Femur (tissue), 1 donor: ENCODE data around the gene KCNQ1.
A peak's percentile ranks its signal among the peaks of the same experiment; 100 is the strongest.

Source experiments
- DNase-seq: peaks from one replicate; pipeline ENCODE4 v3.0.0-alpha.2; 2017

KCNQ1 gene

DNA sequence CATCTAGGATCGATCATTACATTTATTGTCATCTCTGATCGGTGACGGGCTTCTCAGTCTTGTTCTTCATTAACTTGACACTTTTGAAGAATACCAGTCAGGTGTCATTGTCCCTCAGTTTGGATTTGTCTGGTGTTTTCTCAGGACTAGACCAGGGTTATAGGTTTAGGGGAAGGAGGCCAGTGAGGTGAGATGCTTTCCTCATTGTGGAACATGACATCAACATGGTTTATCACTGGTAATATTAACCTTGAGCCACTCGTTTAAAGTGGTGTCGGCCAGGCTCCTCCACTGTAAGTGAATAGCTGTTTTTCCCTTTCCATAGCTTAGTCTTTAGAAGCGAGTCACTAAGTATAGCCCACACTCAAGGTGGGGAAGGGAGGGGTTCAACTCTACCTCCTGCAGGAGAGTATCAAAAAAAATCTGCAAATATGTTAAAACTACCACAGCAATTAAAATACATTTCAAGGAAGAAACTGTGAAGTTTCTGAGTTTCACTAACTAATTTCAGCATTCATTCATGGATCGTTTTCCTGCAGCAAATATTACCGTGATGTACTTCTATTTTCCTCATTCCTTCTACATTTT lies 213.0 kb downstream of the KCNQ1 start:
- no peak for DNase-seq

DNA sequence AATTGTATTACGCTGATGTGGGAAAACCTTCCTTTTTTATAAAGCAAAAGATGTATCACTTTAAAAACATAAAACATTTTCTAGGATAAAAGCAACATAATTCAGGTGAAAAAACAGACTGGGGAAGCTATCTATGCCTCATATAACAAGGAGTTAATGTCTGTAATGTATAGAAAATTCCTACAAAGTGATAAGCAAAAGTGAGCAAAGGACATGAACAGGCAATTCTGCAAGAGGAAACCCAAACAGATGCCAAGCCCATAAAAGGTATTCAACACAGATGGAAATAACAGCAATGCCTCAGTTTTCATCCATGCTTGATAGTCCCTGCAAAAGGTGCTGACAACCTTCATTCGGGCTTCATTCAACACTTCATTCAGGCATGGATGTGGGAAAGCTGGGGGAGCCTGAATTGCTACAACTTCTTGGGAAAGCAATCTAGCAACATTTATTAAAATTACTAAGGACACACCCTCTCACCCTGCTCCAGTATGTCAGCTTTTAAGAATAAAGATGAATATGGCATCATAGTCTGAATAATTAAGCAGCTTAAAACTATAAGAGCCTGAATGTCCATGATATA lies 215.6 kb downstream of the KCNQ1 start:
- no peak for DNase-seq

DNA sequence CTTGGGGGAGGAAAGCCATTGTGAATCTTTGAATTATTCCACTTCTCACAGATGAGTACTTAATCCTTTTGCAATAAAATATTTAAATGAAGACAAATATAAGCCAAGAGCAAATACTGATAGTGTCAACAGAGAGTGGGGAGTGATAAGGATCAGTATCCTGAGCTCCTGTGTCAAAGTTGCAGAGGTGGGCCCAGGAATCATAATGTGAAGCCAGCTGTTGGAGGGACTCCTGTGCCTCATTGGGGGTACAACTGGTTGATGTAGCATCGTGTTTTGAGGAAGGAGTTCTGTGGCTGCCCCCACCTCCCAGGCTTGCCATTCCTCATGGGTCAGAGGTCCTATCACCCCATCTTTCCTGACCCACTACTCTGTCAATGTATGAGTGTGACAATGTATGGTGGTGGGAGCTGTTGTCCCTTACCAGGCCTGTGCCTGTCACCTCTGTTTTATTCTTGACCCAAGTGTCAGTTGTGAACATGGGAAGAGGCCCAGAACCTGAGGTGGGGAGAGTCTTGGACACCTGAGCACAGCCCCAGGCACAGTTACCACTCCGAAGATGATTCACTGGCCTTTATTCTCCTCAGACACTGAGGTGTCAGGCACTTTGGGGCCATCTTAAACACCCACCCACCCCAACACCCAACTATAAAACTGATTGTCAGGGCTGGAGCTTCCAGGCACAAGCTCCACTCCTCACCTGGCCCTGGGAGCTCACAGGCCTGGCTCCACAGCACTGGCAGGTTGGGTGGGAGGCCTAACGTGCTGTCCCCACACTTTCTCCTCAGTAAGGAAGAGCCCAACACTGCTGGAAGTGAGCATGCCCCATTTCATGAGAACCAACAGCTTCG lies 216.6 kb downstream of the KCNQ1 start:
- no peak for DNase-seq

DNA sequence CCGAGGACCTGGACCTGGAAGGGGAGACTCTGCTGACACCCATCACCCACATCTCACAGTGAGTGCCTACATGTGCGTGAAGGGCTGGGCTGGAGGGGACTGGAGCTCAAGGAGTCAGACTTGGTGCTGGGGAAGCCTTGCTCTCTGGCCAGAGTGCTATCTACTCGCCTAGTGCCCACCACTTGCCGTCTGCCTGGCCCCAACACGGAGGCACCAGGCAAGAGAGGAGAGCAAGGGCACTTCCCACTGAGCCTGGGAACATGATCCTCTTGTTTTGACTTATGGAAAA lies 217.2 kb downstream of the KCNQ1 start:
- DNase-seq: no peak

DNA sequence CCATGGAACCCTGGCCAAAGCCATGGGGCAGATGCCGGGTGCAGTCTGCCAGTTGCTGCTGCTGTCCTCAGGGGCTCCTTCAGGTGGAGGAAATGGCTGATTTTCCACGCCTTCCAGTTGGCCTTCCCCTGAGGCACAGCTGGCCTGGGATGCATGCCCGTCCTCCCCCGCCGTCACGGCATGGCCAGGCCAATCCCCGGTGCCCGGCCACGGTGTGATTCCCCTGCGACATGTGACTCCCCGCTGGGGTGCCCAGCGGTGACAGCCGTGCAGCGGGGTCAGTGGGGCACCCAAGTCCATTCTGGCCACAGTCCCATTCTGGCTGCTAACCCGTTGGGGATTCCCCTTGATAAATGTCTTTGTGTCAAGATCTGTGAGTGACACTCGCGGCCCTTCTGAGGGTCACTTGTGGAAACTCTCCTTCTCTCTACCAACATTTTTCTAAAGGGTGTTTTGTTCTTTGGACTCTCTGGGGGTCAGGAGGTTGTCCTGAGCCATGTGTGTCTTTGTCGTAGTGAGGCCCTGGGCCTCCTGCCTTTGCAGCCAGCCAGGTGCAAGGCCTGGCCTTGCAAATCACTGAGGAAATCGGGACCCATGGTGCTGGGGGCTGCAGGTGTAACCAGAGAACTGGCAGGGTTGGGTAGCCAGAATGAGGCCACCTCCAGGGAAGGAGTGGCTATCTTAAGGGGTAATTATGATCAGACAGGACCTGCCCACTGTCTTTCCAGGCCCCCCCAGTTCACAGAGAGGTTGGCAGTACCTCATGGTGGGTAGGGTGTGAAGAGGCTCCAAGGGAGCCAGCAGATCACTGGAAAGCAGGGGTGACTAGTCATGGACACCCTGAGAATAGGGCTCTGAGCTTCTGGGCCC lies 217.9 kb downstream of the KCNQ1 start:
- DNase-seq: peak; percentile 30

DNA sequence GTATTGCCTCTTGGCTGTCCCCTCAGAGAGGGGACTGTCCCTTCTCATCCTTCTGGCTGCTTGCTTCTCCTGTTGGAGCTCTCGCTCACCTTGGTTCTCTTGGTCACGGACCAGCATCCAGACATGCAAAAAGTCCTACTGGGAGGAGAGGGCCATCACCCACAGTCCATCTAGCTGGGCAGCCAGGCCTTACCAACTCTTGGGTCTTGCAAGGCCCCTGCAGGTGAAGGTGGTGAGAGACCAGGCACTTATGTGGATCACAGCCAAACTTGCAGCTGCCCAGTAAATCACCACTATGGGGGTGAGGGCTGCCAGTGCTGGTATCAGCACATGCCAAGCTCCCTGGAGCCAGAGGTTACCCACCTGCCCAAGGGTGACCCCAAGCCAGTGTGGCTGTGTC lies 218.7 kb downstream of the KCNQ1 start:
- no peak for DNase-seq

DNA sequence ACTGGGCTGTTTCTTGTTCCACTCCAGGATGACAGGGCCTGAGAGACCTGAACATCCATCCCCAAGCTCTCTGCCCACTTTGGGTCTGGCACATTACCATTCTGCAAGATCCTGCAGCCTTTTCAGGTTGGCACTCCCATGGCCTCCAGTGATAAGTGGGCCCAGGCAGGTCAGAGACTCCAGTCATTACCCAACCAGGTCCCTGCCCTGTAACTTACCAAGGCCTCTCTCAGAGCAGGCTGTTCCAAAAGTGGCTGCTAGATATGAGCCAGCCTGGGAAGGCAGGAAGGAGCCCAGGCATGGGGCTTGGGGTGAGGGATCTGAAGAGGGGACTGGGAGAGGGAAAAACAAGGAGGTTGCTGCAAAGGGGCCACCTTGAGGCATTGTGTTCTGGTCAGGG lies 219.1 kb downstream of the KCNQ1 start:
- DNase-seq: no peak

DNA sequence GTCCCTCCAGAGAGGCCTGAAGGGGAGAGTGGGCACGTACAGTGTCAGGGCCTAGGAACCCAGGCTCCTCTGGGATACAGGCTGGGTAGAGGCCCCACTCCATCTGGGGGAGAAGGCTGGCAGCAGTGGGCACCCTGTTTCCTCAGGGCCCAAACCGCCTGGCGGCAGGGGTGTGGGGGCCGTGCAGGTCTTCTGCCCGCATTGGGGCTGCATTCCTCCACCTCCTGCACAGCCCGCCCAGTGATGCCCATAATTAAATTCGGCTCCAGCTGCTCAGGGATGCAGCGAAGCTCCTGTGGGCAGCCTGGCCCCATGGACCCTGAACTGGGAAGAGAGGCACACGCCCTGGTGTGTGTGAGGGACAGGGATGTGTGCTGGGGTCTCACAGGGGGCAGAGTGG lies 219.6 kb downstream of the KCNQ1 start:
- no peak for DNase-seq

DNA sequence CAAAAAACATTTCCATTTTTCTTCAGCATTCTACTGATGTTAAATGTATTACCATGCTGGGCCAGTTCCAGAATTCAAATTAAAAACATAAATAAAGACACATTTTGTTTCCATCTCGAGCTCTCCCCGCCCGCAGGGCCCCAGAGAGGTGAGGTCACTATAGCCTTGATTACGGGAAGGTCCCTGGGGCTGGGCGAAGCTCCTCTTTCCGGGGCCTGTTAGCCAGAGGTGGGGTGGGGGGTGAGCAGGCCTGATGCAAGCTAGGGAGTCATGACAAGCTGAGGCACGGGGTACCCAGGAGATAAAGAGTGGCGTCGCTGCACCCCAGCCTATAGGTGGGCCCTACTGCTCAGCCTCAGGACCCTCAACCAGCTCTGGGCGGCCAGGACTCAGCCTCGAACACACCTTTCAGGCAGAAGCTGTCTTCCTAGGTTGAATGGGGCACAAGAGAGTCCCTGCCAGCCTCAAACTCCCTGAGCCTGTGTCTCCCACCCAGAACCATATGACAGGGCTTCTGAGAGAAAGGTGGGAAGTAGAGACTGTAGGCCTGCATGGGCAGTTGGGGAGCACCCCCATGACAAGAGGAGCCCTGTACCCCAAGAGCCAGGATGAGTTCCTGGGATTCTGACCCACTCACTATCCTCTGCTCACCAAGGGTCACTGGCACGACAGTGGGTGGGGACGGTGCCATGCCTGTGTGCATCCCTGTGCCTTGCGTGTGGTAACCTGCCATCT lies 220.2 kb downstream of the KCNQ1 start:
- DNase-seq: peak; percentile 45

DNA sequence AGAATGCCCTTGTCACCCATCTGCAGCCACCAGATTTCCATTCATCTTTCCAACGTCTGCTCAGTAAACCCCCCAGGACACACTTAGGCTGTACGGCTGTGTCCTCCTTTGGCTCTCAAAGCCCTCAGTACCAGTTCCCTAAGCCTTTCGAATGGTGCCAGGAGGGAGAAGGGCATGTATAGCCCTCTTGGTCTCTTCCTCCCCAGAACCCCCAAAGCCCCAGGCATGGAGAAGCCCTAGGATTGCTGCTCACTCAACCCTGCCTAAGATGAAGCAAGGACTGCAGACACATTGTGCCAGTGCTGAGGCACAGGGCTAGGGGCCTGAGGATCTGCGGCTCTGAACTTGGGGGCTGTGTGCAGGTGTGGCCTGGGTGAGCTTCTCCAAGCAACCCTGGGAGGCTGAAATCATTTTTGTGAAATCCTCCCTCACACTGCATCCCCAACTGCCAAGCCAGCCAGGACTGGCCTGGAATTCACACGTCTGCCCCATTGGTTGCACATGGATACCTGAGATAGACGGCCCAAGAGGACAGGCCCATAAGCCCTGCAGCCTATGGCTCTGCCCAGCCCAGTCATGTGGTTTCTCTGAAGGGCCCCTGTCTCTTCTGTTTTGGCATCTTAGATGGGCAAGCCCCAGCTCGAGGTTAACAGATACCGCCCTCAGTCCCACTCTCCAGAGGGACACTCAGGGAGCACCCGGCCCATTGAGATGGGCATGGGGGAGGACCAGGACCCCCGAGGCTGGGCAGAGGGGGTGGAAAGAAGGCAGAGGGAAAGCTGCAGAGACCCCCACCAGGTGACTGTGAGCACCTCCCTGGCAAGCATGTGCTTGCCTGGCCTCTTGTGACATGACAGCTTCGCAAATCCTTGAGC lies 221.0 kb downstream of the KCNQ1 start:
- DNase-seq: peak; percentile 20

DNA sequence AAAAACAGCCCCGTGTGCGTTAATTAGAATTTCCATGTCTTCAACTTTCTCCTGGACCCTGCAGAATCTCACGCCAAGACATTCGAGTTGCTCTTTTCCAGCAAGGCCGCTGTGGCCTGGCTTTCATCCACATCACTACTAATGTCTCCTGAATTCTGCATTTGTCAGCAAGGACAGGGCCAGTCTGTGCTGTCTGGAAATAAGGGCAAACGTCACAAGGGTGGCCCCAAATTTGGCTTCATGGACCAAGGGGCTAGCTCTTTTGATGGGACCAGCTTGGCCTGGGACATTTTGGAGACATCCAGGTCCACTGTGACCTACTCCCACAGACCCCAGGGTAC lies 221.6 kb downstream of the KCNQ1 start:
- DNase-seq: peak; percentile 75

DNA sequence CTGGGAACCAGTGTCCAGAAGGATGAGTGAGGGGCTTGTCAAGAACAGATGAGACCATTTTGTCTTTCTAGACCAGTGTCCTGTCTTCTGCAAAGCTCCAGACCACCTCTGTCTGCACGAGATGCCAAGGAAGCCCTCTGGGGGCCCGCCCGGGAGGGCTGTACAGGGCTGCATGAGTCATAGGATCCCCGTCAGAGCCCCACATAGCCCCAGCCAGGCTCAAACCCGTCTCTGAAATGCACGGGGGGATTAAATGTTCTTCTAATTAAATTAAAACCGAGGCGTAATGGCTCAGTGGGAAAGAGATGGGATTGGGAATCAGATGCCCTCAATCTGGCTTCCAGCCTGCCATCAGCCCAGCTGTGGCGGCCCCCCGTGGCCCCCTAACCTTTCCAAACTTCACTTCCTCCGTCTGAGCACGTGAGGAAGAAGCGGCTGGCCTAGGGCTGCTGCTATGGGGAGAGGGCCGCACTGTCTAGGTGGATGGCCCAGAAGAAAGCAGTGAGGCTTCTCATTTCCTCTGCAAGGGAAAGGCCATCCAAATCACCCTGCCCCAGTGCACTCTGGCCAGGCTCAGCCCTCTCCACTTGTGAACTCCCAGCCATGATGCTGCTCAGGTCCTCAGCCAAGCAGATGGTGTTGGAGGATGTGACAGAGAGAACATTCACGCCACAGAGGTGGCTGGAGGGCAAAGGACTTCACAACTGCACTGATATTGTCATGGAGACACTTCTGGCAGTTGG lies 222.2 kb downstream of the KCNQ1 start:
- DNase-seq: peak; percentile 32

DNA sequence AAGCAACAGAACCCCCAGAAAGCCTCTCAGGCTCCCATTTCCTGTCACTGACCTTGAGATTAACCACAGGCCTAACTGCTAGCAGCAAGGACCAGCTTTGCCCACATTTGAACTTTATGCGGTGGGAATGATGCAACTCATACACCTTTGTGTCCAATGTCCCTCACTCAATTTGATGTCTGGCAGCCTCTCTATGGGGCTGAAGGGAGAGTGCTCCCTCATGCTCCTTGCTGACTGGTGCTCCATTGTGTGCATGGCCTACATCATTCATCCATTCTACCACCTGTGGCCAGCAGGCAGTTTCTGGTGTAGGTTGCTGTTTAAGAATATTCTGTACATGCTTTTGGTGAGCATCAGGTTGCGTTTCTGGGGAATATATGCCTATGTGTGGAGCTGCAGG lies 223.1 kb downstream of the KCNQ1 start:
- no peak for DNase-seq

DNA sequence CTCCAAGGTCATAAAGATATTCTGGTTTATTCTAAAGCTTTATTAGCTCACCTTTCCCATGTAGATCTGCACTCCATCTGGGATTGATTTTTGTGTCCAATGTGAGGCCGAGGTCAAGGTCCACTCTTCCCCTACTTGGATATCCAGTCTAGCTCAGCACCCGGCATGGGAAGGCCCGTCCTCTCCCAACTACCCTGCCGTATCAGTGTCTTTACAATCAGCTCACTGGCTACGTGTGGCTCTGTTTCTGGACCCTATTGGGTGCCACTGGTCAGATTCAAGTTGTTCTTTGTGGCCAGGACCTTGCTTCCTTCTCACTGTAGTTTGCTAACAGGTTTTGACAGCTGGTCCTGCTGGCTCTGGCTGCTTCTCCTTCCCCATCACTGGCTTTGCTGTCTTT lies 224.1 kb downstream of the KCNQ1 start:
- DNase-seq: no peak

DNA sequence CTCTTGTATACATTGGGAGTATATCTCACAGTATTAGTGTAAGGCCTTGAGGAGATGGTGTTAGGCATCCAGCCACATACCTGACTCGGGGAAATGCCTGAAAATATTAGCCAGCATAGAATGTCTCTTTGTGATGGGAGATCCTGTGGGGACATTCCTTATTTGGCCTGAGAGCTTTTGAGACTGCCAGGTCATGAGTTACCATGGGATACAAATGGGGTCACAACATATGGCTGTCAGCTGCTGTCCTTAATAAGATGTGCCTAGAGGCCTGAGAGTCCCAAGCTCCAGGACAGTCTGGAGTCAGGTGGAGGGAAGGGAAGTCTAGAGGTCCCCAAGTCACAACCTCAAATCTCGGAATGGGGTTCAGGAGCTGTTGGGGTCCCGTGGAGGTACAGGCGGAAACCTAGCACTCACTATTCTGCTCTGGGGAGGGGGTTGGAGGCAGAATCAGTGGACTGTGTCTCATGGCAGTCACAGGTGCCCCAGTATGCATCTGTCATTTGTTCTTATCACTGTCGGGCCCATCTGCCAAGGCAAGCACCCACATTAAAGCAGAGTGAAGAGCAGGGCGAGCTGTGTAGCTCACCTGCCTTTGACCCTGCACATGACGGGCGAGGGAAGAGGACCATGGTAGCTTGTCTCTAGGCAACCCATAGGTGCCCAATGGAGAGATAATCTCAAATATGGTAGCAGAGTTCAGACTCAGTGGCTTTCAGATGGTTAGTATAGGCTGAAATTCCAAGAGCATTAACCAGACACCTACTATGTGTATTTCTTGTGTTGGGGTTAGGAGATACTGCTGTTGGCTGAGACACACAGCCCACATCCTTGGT lies 225.0 kb downstream of the KCNQ1 start:
- DNase-seq: no peak

DNA sequence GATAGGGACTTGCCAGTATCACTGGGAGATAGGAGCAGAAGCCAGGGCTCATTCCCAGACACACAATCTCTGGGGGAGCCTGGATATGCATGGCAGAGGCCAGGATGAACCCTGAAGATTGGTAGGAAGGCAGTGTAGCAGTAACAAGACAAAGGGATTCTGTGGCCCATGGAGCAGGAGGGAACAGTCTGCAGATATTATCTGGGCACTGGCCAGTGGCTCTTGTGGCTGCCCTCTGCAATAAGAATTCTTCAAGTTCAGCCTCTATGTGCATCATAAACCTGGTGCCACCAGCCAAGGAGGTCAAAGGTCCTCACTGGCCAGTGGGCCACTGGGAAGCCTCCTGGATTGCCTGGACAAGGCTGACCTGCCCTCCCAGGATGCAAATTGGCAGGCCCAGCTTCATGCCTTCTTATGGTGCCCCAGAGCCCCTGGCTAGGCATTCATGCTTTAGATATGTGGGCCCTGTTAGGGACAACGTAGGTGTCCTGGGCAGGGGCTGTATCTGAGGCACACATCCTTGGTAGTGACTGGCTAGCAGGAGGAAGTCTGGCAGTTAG lies 225.8 kb downstream of the KCNQ1 start:
- DNase-seq: no peak

DNA sequence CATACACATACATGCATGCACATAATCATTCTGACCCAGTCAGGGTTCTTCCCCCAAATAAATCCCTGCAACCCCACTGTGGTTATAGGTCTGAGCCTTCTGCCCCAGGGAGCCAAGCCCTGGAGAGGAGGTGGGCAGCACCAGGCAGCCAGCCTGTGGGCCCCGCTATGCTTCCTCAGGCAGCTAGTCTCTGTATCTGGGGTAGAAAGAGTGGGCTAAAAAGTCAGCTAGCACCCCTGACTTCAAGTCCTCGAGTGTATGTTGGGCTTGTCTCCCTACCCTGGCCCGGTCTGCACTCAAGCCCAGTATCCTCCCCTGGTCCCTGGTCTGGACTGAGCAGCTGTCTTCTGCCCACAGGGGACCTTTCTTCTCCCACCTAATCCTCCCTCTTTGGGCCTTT lies 226.9 kb downstream of the KCNQ1 start:
- DNase-seq: no peak

DNA sequence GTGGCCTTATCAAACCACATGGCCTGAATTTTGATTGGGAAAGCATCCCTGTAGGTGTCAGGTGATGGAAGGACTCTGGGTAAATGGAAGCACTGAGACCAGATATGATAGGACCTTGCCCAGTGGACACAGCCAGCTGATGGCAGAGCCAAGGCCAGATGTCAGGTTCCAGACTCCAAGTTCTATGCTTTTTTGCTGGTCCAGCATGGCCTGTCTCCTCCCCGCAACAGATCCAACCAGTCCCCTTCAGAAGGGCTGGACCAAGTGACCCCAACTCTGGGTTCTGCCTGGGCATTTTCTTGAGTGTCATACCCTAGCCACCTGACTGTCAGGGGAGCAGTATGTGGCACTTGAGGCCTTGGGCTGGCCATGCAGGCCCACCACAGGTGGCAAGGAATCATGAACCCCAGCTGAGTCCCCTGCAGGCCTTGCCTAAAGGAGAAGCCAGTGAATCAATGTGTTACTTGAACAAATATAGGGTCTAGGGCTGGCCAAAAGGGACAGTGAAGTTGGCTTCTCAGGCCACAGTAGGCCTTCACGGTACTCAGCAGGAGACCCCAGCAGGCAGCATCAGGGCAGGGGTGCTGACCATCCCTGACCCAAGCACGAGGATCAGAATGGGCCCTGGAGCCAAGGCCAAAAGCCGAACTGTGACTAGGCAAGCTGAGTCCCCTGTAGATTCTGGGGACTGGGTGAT lies 227.9 kb downstream of the KCNQ1 start:
- DNase-seq: no peak

DNA sequence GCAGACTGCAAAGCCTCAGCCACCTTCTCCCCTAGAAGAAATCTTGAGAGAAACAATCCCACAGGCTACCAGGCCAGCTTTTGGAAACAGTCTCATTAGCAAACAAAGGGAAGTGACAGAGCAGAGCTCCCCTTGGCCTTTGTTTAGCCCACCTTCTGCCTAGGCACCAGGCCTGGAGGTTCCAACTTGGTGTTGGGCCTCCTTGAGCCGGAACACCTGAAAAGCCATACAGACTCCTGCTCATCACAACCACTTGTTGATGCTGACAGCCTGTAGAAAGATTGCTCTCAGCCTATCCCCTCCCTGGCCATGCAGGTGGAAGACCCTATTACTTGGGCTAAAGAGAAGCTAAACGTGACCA lies 228.4 kb downstream of the KCNQ1 start:
- no peak for DNase-seq
